Small intestine (tissue), 4 donors: ENCODE data around the gene RPA3. TPM values are rescaled to one million over a fixed set of nuclear protein-coding genes. Genes with fewer than 3 reads are reported as not detected.

Experiments
- polyA plus RNA-seq, 4 donors: library from polyadenylated mRNA; stranded (reverse) in 3 of 4; unstranded in 1 of 4; fragments of 200-250 nt in 3 of 4; fragments of 120-200 nt in 1 of 4; gene quantifications; one replicate each; pipeline versions ENCODE4 v1.2.1 to v1.2.3, GENCODE V29; 2013
- donor health status: healthy with polysubstance abuse.
- donor health status: Bipolar disorder and iron deficiency.
- donor health status: healthy.

RPA3 gene
- polyA plus RNA-seq, 4 donors: 30.0 to 37.2 (median 33.6) TPM

Other genes starting within 250 kb of the RPA3 start
- 1 to 10 TPM; 1.1 to 3.1 (median 1.5) TPM for gene COL28A1, start 182.7 kb downstream of the RPA3 start, polyA plus RNA-seq
- gene MIOS, start 151.7 kb downstream of the RPA3 start, polyA plus RNA-seq: 10 to 100 TPM; 10.5 to 20.0 (median 12.3) TPM
- 10 to 100 TPM in 3 of 4 donors, 1 to 10 TPM in 1; 9.2 to 21.2 (median 20.0) TPM for gene UMAD1, start 77.9 kb downstream of the RPA3 start, polyA plus RNA-seq